ENCODE data around the gene CPB2.

- TF ChIP-seq CTCF (IDR thresholded peaks at IDR 0.05) (no peak), POLR2A (IDR thresholded peaks at IDR 0.05) (no peak)
These were observed 29.7 kb upstream of the CPB2 start for GRCh38 chr13:46134494-46134893.

All from lower leg skin (tissue), 3 donors.